ENCODE measurements around the gene KMT2C.

DNA sequence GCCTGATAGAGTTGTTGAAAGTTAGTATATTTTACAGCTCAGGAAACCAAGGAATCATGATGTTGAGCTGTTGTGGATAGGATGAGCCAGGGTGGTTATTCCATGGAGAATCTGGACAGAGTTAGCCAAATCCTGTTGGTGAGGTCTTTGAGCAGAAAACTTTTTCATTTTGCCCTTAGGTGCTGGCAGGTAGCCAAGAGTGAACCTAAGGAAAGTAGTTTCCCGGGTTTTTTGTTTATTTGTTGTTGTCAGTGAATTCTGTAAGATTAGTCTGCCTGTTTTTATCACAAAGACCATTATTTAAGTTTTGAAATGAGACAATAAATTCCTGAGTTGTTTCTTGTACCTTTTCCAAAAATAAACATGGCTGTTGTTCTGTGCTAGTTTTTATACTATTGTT is 349.3 kb downstream of the KMT2C start:
- TF ChIP-seq, protein P1, sequence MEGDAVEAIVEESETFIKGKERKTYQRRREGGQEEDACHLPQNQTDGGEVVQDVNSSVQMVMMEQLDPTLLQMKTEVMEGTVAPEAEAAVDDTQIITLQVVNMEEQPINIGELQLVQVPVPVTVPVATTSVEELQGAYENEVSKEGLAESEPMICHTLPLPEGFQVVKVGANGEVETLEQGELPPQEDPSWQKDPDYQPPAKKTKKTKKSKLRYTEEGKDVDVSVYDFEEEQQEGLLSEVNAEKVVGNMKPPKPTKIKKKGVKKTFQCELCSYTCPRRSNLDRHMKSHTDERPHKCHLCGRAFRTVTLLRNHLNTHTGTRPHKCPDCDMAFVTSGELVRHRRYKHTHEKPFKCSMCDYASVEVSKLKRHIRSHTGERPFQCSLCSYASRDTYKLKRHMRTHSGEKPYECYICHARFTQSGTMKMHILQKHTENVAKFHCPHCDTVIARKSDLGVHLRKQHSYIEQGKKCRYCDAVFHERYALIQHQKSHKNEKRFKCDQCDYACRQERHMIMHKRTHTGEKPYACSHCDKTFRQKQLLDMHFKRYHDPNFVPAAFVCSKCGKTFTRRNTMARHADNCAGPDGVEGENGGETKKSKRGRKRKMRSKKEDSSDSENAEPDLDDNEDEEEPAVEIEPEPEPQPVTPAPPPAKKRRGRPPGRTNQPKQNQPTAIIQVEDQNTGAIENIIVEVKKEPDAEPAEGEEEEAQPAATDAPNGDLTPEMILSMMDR (IDR thresholded peaks at IDR 0.05), result no peak
- TF ChIP-seq POLR2A (IDR thresholded peaks at IDR 0.05) (no peak), POLR2AphosphoS5 (IDR thresholded peaks at IDR 0.05) (no peak)
